ENCODE measurements around the gene NFYA.

Gene NFYA

DNA sequence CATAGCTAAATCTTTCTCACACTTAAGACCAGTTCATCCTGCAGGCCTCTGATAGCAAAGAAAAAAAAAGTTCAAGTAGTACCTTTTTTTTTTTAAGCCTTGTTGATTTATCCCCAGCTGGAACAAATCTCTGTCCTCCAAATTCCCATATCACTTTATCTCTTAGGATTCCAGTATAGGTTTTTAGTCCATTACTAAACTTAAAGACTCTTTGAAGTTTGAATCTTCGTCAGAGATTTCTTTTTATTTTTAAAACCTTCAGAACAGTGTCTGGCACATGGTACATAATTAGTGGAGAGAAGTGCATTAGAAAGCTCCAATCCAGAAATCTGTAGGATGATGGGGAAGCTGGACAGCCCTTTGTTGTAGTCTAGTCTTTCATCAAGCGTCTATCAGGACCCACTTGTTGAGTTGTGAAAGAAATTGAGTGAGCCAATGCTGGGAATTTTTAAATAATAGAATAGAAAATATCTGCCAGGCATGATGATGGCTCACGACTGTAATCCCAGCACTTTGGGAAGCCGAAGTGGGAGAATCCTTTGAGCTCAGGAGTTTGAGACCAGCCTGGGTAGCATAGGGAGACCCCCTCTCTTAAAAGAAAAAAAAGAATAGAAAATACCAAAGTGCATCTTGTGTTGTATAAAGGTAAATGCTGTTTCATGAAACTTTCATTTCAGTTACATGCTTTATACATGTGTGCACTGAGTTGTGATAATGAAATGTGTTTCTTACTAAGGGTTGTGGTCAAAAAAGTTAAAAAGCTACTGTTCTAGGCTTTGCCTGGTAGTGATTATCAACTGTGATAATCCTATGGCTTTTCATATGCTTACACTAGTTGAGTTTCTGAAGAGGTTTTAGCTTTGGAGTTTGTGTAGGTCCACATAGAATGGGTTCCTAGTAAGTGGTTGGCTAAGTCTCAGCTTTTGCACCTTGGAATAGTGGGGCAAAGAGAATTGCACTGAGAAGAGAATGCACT is 3.2 kb downstream of the NFYA start:
- TF ChIP-seq, protein P1, sequence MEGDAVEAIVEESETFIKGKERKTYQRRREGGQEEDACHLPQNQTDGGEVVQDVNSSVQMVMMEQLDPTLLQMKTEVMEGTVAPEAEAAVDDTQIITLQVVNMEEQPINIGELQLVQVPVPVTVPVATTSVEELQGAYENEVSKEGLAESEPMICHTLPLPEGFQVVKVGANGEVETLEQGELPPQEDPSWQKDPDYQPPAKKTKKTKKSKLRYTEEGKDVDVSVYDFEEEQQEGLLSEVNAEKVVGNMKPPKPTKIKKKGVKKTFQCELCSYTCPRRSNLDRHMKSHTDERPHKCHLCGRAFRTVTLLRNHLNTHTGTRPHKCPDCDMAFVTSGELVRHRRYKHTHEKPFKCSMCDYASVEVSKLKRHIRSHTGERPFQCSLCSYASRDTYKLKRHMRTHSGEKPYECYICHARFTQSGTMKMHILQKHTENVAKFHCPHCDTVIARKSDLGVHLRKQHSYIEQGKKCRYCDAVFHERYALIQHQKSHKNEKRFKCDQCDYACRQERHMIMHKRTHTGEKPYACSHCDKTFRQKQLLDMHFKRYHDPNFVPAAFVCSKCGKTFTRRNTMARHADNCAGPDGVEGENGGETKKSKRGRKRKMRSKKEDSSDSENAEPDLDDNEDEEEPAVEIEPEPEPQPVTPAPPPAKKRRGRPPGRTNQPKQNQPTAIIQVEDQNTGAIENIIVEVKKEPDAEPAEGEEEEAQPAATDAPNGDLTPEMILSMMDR (IDR thresholded peaks at IDR 0.05; ENCODE audit: unreplicated experiment in 3 of 3), result no peak
- peaks cover 23% of the 10 kb centered on the region for H3K36me3 Mint-ChIP-seq (ENCODE audit: low read depth)
- H3K9me3 Mint-ChIP-seq, result no peaks in the 10 kb centered on the region
- H3K4me1 Mint-ChIP-seq, result peaks cover 32% of the 10 kb centered on the region
- H3K27me3 Mint-ChIP-seq (ENCODE audit: low read depth), result no peaks in the 10 kb centered on the region
- H3K4me3 Mint-ChIP-seq, result peak overlapping the region; percentile 98
- H3K27ac Mint-ChIP-seq, result peak overlapping the region; percentile 91 to 99 (median 94)

DNA sequence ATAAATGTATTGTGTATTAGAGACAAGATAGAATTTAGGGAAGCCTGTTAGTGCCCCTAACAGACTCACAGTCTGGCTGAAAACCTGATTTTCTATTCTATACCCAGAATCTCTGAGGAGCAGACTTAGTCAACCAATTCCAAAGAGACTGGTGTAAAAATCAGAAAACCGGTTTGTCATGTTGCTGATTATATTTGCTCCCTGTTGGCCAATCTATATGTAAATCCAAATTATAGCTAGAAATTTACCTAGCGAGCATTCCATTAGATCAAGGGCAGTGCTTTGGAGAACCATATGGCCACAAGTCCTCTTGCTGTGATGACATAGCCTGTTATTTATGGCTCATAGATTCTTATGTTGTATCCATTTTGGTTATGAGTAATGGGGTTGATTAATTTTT is 4.8 kb downstream of the NFYA start:
- H3K4me1 Mint-ChIP-seq, result peaks cover 25% of the 10 kb centered on the region
- peaks cover 35% of the 10 kb centered on the region for H3K36me3 Mint-ChIP-seq (ENCODE audit: low read depth)
- H3K4me3 Mint-ChIP-seq, result no peak overlapping the region
- H3K27ac Mint-ChIP-seq, result peak overlapping the region in 1 of 3 experiments; percentile 21
- H3K27me3 Mint-ChIP-seq (ENCODE audit: low read depth), result no peaks in the 10 kb centered on the region
- TF ChIP-seq, protein P1 (IDR thresholded peaks at IDR 0.05; ENCODE audit: unreplicated experiment in 3 of 3), result no peak
- H3K9me3 Mint-ChIP-seq, result no peaks in the 10 kb centered on the region

DNA sequence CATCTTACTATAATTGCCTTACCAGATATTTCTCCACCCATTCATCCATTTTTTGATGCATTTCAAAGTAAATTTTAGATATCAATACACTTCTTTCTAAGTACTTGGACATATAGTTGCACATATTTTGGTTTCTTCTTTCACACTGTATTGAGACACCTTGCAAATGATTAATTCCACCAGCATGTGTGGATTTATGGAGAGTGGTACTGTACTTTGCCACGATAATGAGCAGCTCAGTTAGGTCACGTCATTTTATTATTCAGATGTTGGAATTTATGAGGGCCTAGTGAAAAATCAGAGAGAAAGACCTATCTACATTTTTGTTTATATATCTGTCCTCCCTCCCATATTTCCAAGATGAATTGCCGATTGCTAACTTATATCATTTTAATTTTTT is 5.3 kb downstream of the NFYA start:
- Mint-ChIP-seq H3K27me3 (ENCODE audit: low read depth) (no peaks in the 10 kb centered on the region), H3K36me3 (ENCODE audit: low read depth) (peaks cover 40% of the 10 kb centered on the region), H3K4me1 (peaks cover 25% of the 10 kb centered on the region), H3K4me3 (no peak overlapping the region), H3K27ac (peak overlapping the region in 1 of 3 experiments; percentile 21), H3K9me3 (no peaks in the 10 kb centered on the region)
- TF ChIP-seq, protein P1 (IDR thresholded peaks at IDR 0.05; ENCODE audit: unreplicated experiment in 3 of 3), result no peak

DNA sequence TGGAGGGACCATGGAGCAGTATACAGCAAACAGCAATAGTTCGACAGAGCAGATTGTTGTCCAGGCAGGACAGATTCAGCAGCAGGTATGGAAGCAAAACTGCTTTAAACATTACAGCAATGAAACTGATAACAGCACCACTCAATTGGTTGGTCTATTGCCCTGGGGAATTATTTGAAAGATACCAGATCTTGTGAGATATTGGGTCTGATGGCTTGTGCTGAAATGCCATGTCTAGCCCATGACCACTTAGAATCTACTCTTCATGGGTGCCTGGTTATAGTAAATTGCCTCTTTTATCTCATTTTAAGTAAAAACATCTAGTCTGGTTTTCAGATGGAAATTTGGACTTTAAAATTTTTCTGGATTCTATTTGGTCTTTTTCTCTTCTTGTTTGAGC is 6.3 kb downstream of the NFYA start:
- peaks cover 23% of the 10 kb centered on the region for H3K4me1 Mint-ChIP-seq
- H3K36me3 Mint-ChIP-seq (ENCODE audit: low read depth), result peaks cover 48% of the 10 kb centered on the region
- no peaks in the 10 kb centered on the region for H3K27me3 Mint-ChIP-seq (ENCODE audit: low read depth)
- no peaks in the 10 kb centered on the region for H3K9me3 Mint-ChIP-seq
- H3K27ac Mint-ChIP-seq, result no peak overlapping the region
- no peak overlapping the region for H3K4me3 Mint-ChIP-seq
- TF ChIP-seq, protein P1 (IDR thresholded peaks at IDR 0.05; ENCODE audit: unreplicated experiment in 3 of 3), result no peak

DNA sequence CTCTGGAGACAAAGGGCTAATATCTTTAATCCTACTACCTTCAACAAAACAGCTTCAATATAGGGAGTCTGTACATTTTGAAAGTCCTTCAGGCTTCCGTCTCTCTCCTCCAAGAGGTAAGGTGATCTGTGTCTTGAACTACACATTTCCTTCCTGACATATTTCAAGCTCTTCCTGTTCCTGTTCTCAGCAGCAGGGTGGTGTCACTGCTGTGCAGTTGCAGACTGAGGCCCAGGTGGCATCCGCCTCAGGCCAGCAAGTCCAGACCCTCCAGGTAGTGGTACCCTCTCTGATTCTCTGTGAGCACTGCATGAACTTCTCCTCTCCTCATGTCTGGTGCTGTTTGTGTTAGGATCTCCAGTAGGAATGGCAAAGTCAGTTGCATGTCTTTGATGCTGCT is 7.8 kb downstream of the NFYA start:
- H3K9me3 Mint-ChIP-seq, result no peaks in the 10 kb centered on the region
- H3K27ac Mint-ChIP-seq, result no peak overlapping the region
- peaks cover 8% of the 10 kb centered on the region for H3K4me1 Mint-ChIP-seq
- TF ChIP-seq, protein P1 (IDR thresholded peaks at IDR 0.05; ENCODE audit: unreplicated experiment in 3 of 3), result no peak
- peaks cover 62% of the 10 kb centered on the region for H3K36me3 Mint-ChIP-seq (ENCODE audit: low read depth)
- H3K27me3 Mint-ChIP-seq (ENCODE audit: low read depth), result no peaks in the 10 kb centered on the region
- H3K4me3 Mint-ChIP-seq, result no peak overlapping the region

Measured in nephron (organoid).